ENCODE results near the gene SIK3.

GRCh38 chr11:116811194-116811593 lies 287.0 kb downstream of the SIK3 start:
- no peak for TF ChIP-seq CTCF (IDR thresholded peaks at IDR 0.05)
- TF ChIP-seq POLR2A (IDR thresholded peaks at IDR 0.05) = no peak
